Activated CD8-positive, alpha-beta T cell treated with anti-CD3 and anti-CD28 coated beads for 36 hours (primary cell): Measurements from ENCODE around the gene C10orf53. TPM values are rescaled to one million over a fixed set of nuclear protein-coding genes. Genes with fewer than 3 reads are reported as not detected.

Experiments
- ATAC-seq: fragments of 200-7000 bp; cut with Tn5 transposase; one replicate; pipeline ENCODE4 v1.10.0; 2021; ENCODE audit warnings: mild to moderate bottlenecking, moderate library complexity
- CTCF ChIA-PET: fragments of 350-600 bp; sonication (Branson Sonifier 250); formaldehyde crosslinking; loops from one replicate; lab custom pipeline; 2021; ENCODE audit warnings: antibody characterized with exemption; lab: Charles Lee
- POLR2A ChIA-PET: fragments of 350-600 bp; sonication (Branson Sonifier 250); formaldehyde crosslinking; loops from one replicate; lab custom pipeline; 2021; ENCODE audit warnings: antibody characterized with exemption; lab: Charles Lee
- DNase-seq: peaks from one replicate; pipeline ENCODE4 v3.0.0-alpha.2; 2020
- H3K27ac Mint-ChIP-seq: one replicate; pipeline ENCODE4 v1.8.0; 2021; ENCODE audit warnings: mild to moderate bottlenecking, mixed read lengths
- H3K27me3 Mint-ChIP-seq: one replicate; pipeline ENCODE4 v1.8.0; 2021; ENCODE audit warnings: mixed read lengths
- H3K36me3 Mint-ChIP-seq: one replicate; pipeline ENCODE4 v1.8.0; 2021; ENCODE audit warnings: low read depth, mixed read lengths
- H3K4me1 Mint-ChIP-seq: one replicate; pipeline ENCODE4 v1.8.0; 2021; ENCODE audit warnings: low read depth, mixed read lengths
- H3K4me3 Mint-ChIP-seq: one replicate; pipeline ENCODE4 v1.8.0; 2021; ENCODE audit warnings: mild to moderate bottlenecking, moderate library complexity, mixed read lengths
- H3K9me3 Mint-ChIP-seq: one replicate; pipeline ENCODE4 v1.8.0; 2021; ENCODE audit warnings: mixed read lengths
- intact Hi-C: fragments of 100-400 bp; cut with micrococcal nuclease; formaldehyde crosslinking; loops from one replicate; pipeline ENCODE4 v1.10.0; 2022
- total RNA-seq, 2 experiments: library from RNA; stranded (reverse); gene quantifications; one replicate each; pipeline ENCODE4 v1.2.3, GENCODE V29; 2021
- TF ChIP-seq, protein P1 (sequence below): fragments of 200-600 bp; IDR thresholded peaks from one replicate; pipeline ENCODE4 v1.8.0; 2022; ENCODE audit warnings: antibody characterized with exemption, mild to moderate bottlenecking

The C10orf53 gene
- total RNA-seq, 2 experiments from 2014 or later, result not detected

DNA sequence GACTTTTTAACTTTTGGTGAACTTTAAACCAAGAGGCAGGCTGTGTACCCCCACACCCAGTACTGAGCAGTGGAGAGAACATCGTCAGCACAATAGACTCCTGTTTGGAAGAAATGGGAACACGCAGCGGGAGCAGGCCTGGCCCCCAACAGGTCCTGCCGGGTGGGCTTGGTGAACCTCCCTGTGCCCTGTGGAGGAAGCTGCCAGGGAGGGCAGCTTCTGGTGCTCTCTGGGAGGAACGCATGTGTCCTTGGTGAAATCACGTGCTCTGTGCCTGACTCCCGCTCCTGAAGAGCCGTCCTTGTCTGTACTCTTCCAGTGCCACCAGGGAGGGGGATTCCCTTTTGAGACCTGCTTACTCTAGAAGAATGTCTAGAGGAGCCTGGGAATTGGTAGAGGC lies 34.0 kb upstream of the C10orf53 start:
- Mint-ChIP-seq H3K36me3 (no peaks in the 10 kb centered on the region), H3K27me3 (peaks cover 3% of the 10 kb centered on the region), H3K9me3 (no peaks in the 10 kb centered on the region), H3K27ac (no peak overlapping the region), H3K4me1 (peaks cover 16% of the 10 kb centered on the region), H3K4me3 (no peak overlapping the region)
- TF ChIP-seq, protein P1, sequence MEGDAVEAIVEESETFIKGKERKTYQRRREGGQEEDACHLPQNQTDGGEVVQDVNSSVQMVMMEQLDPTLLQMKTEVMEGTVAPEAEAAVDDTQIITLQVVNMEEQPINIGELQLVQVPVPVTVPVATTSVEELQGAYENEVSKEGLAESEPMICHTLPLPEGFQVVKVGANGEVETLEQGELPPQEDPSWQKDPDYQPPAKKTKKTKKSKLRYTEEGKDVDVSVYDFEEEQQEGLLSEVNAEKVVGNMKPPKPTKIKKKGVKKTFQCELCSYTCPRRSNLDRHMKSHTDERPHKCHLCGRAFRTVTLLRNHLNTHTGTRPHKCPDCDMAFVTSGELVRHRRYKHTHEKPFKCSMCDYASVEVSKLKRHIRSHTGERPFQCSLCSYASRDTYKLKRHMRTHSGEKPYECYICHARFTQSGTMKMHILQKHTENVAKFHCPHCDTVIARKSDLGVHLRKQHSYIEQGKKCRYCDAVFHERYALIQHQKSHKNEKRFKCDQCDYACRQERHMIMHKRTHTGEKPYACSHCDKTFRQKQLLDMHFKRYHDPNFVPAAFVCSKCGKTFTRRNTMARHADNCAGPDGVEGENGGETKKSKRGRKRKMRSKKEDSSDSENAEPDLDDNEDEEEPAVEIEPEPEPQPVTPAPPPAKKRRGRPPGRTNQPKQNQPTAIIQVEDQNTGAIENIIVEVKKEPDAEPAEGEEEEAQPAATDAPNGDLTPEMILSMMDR, result no peak
- DNase-seq (no peak), ATAC-seq (no peak)
- ChIA-PET POLR2A (interaction anchor here (1.3 kb wide), 1 partner anchor 39 kb away, joined by 3 read pairs; no protein-coding TSS in a partner anchor), CTCF (interaction anchor here (1.4 kb wide), 1 partner anchor 50 kb away, joined by 4 read pairs; no protein-coding TSS in a partner anchor)
- intact Hi-C loops, result no loop called here

DNA sequence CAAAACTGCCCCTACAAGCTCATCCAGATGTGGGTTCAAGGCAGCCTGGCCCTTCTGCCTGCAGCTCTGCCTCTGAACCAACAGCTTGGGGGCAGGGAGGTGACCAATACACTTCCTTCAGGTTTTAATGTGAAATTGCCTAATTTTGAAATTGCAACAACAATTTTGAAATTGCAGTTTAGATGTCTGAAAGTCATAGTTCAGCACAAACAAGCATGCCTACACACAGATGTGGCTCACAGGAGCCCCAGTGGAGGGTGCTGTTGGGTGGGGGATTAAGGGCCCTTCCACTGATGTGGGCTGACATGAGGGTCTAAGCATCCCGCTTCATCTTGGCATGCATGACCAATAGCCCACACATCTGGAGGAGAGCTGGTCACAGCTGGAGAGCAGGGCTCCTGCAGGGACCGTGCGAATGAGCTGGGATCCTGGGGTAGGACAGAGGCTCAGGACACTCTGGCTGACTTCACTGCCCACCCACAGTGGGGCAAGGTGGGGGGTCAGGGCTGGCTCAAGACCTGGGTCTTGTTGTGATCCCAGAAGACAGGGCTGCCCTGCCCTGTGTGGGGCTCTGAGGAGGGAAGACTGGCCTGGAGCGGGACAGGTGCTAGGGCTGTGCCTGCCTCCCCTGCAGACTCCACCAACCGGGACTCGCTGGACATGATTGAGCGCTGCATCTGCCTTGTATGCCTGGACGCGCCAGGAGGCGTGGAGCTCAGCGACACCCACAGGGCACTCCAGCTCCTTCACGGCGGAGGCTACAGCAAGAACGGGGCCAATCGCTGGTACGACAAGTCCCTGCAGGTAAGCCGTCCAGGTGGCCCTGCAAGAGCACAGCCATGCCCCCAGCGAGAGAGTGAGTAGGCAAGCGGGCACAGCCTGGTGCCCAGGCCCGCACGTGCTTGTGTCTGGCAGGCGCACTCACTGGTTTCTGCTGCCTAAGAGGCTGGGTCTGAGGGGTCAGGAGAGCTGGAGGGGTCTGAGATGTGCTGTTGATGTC lies 33.3 kb upstream of the C10orf53 start:
- no peaks in the 10 kb centered on the region for H3K9me3 Mint-ChIP-seq
- intact Hi-C loops, result no loop called here
- no peaks in the 10 kb centered on the region for H3K36me3 Mint-ChIP-seq
- no peak overlapping the region for H3K27ac Mint-ChIP-seq
- TF ChIP-seq, protein P1, result no peak
- no peak for DNase-seq
- peaks cover 3% of the 10 kb centered on the region for H3K27me3 Mint-ChIP-seq
- H3K4me1 Mint-ChIP-seq, result peaks cover 16% of the 10 kb centered on the region
- H3K4me3 Mint-ChIP-seq, result no peak overlapping the region
- ChIA-PET CTCF (interaction anchor here (1.4 kb wide), 1 partner anchor 51 kb away, joined by 4 read pairs; no protein-coding TSS in a partner anchor), POLR2A (interaction anchor here (1.3 kb wide), 1 partner anchor 39 kb away, joined by 3 read pairs; no protein-coding TSS in a partner anchor)
- no peak for ATAC-seq

DNA sequence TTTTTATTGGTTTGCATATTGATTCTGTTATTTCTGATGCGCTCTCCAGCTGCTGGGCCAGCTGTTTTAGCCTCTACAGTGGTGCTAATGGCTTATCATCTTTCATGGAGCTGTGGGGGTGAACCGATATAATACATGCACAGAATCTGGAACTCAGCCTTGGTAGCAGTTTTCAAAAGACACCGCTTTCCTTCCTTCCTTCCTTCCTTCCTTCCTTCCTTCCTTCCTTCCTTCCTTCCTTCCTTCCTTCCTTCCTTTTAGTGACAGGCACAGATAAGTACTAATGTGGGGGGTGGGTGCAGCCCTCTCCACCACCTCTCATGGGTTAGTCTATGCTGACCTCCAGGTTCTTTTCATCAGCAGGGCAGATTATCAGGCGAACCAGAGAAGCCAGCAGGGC lies 31.9 kb upstream of the C10orf53 start:
- intact Hi-C loops, result no loop called here
- ATAC-seq, result no peak
- Mint-ChIP-seq H3K27ac (no peak overlapping the region), H3K36me3 (no peaks in the 10 kb centered on the region), H3K4me1 (peaks cover 16% of the 10 kb centered on the region), H3K9me3 (no peaks in the 10 kb centered on the region), H3K4me3 (no peak overlapping the region), H3K27me3 (peaks cover 3% of the 10 kb centered on the region)
- no peak for DNase-seq
- ChIA-PET POLR2A (no interaction called here), CTCF (interaction anchor here (1.2 kb wide), 1 partner anchor 53 kb away, joined by 3 read pairs; no protein-coding TSS in a partner anchor)
- TF ChIP-seq, protein P1, result no peak

DNA sequence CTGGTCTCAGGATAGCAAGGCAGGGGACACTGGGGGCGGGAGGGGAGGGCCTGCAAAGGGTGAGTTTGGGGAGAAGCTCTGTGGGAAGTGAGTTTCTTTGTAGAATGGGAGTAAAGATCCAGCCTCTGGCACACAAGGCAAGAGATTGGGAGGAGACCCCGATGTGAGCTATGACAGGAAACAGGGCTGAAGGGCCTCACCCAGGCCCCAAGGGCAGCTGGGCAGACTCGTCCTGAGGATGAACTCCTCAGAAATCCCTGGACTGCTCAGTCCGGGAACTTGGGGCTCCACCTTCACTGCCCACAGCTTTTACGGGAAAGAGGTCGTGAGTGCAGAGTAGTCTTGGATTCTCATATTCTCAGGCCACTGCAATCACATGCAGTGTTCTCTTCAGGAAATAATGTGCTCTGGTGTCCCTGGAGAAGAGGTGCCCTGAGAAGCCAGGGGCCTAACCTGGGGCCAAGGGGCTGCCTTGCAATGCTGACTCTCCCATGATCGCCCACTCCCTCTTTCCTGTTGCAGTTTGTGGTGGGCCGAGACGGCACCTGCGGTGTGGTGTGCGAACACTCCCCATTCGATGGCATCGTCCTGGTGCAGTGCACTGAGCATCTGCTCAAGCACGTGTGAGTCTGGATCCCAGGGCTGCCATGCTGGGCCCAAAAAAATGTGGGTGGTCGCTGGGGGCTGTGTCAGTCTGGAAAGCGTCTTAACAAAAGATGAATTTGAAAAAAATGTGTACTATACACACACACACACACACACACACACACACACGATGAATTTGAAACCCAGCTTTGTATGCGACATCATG lies 31.3 kb upstream of the C10orf53 start:
- ChIA-PET POLR2A (no interaction called here), CTCF (interaction anchor here (1.0 to 1.2 kb wide), 2 partner anchors 53 to 55 kb away, joined by 3 read pairs; no protein-coding TSS in a partner anchor)
- Mint-ChIP-seq H3K4me1 (peaks cover 16% of the 10 kb centered on the region), H3K9me3 (no peaks in the 10 kb centered on the region), H3K27me3 (peaks cover 3% of the 10 kb centered on the region), H3K4me3 (no peak overlapping the region), H3K36me3 (no peaks in the 10 kb centered on the region), H3K27ac (no peak overlapping the region)
- DNase-seq, result peak; percentile 17
- intact Hi-C loops, result no loop called here
- no peak for ATAC-seq
- TF ChIP-seq, protein P1, result no peak
